Cardiac muscle cell (in vitro differentiated cells and primary cell): Measurements from ENCODE around the gene HMGN4. TPM values are rescaled to one million over a fixed set of nuclear protein-coding genes. Genes with fewer than 3 reads are reported as not detected.
A peak's percentile ranks its signal among the peaks of the same experiment; 100 is the strongest.
"Not testable (repeated sequence)": the region's sequence is repeated elsewhere in the genome, so short reads cannot be mapped to it uniquely, and the experiment has no call there.

Experiments
- DNase-seq, 2 donors: peaks; one replicate each; pipeline versions ENCODE4 v3.0.0 to v3.0.0-alpha.2; 2010 to 2017; ENCODE audit warnings: low read depth in 1 of 2, low spot score in 1 of 2
- H3K27ac ChIP-seq: fragments of 200-600 bp; sonication (generic); 2 replicates; pipeline ENCODE4 v1.5.1; 2016
- H3K27me3 ChIP-seq: fragments of 200-600 bp; sonication (generic); 2 replicates; pipeline ENCODE4 v1.6.0; 2016; ENCODE audit warnings: control low read depth
- H3K36me3 ChIP-seq: fragments of 200-600 bp; sonication (generic); 2 replicates; pipeline ENCODE4 v1.5.1; 2016; ENCODE audit warnings: control low read depth
- H3K4me1 ChIP-seq: fragments of 200-600 bp; sonication (generic); 2 replicates; pipeline ENCODE4 v1.8.1; 2017; ENCODE audit warnings: low read depth, mild to moderate bottlenecking, mixed run types
- H3K4me3 ChIP-seq: fragments of 200-600 bp; sonication (generic); 2 replicates; pipeline ENCODE4 v1.5.1; 2016; ENCODE audit warnings: mild to moderate bottlenecking
- H3K9me3 ChIP-seq: fragments of 200-600 bp; sonication (generic); 2 replicates; pipeline ENCODE4 v1.5.1; 2017; ENCODE audit warnings: low read depth, mild to moderate bottlenecking, control low read depth
- polyA plus RNA-seq: library from polyadenylated mRNA; unstranded; fragments of >200 nt; fragmentation: Nextera tagmentation; extraction: Ambion mirVana; gene quantifications from 2 replicates; pipeline ENCODE4 v1.2.1, GENCODE V29; 2016
- total RNA-seq: library from RNA; depleted of rRNA; stranded (reverse); fragments of >200 nt; gene quantifications from 2 replicates; pipeline ENCODE4 v1.2.3, GENCODE V29; 2016
- TF ChIP-seq, protein P1 (sequence below): IDR thresholded peaks from 2 replicates; pipeline ENCODE4 v1.5.1; 2012; ENCODE audit warnings: low read depth, mild to moderate bottlenecking, low read length

HMGN4 gene
- total and polyA plus RNA-seq, 2 experiments from 2014 or later = 54.7 to 57.1 TPM

DNA sequence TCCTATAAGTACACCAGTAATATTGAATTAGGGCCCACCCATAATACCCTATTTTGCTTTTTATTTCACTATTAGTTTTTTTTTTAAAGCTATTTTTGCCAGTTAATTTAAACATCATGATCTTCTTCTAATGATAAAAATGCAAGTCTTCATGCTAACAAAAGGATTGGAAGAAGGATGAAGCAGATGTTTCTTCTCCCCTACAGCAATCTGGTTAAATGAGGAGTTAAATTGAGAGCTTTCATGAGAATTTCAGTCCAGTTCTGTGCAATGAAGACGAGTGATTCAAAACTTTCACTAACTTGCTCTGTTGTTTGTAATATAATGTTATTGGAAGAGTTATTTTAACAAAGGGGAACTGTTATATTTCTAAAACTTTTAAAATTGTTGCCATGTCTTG lies 3.4 kb downstream of the HMGN4 start:
- Histone ChIP-seq H3K36me3 (peaks cover 11% of the 10 kb centered on the region), H3K4me1 (peaks cover 2% of the 10 kb centered on the region), H3K27ac (no peak overlapping the region), H3K4me3 (no peak overlapping the region), H3K27me3 (no peaks in the 10 kb centered on the region), H3K9me3 (no peaks in the 10 kb centered on the region)
- DNase-seq = no peak
- TF ChIP-seq, protein P1, sequence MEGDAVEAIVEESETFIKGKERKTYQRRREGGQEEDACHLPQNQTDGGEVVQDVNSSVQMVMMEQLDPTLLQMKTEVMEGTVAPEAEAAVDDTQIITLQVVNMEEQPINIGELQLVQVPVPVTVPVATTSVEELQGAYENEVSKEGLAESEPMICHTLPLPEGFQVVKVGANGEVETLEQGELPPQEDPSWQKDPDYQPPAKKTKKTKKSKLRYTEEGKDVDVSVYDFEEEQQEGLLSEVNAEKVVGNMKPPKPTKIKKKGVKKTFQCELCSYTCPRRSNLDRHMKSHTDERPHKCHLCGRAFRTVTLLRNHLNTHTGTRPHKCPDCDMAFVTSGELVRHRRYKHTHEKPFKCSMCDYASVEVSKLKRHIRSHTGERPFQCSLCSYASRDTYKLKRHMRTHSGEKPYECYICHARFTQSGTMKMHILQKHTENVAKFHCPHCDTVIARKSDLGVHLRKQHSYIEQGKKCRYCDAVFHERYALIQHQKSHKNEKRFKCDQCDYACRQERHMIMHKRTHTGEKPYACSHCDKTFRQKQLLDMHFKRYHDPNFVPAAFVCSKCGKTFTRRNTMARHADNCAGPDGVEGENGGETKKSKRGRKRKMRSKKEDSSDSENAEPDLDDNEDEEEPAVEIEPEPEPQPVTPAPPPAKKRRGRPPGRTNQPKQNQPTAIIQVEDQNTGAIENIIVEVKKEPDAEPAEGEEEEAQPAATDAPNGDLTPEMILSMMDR = no peak

GRCh38 chr6:26543953-26544352 lies 5.8 kb downstream of the HMGN4 start:
- Histone ChIP-seq H3K36me3 (peaks cover 11% of the 10 kb centered on the region), H3K4me3 (no peak overlapping the region), H3K9me3 (no peaks in the 10 kb centered on the region), H3K27ac (no peak overlapping the region), H3K4me1 (no peaks in the 10 kb centered on the region), H3K27me3 (no peaks in the 10 kb centered on the region)
- TF ChIP-seq, protein P1 = peak; percentile 47
- peak in 1 of 2 donors; percentile 50 for DNase-seq

DNA sequence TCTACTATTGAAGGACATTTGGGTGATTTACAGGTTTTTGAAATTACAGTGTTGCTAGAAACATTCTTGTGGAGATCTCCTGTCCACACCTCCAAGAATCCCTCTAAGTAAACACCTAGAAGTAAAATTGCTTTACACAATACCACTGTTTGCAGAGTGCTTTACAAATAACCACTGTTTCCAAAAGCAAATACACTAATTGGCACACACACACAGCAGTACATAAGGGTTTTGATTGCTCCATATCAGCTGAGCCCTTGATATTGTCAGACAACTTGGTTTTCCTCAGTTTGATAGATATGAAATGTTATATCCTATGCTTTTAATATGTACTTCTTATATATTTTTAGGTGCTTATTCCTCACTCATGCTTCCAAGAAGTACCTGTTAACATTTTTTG lies 6.3 kb downstream of the HMGN4 start:
- no peak overlapping the region for H3K27ac ChIP-seq
- H3K36me3 ChIP-seq = peaks cover 11% of the 10 kb centered on the region
- no peaks in the 10 kb centered on the region for H3K27me3 ChIP-seq
- H3K4me1 ChIP-seq = no peaks in the 10 kb centered on the region
- no peaks in the 10 kb centered on the region for H3K9me3 ChIP-seq
- H3K4me3 ChIP-seq = no peak overlapping the region
- no peak for DNase-seq
- TF ChIP-seq, protein P1 = no peak

GRCh38 chr6:26545627-26546026 lies 7.5 kb downstream of the HMGN4 start:
- Histone ChIP-seq H3K9me3 (no peaks in the 10 kb centered on the region), H3K27me3 (no peaks in the 10 kb centered on the region), H3K27ac (no peak overlapping the region), H3K4me1 (no peaks in the 10 kb centered on the region), H3K36me3 (peaks cover 11% of the 10 kb centered on the region), H3K4me3 (no peak overlapping the region)
- DNase-seq = no peak
- TF ChIP-seq, protein P1 = no peak

- H3K27me3 ChIP-seq, H3K27ac ChIP-seq, H3K9me3 ChIP-seq, DNase-seq, H3K4me1 ChIP-seq, H3K4me3 ChIP-seq: not testable (repeated sequence)
- H3K36me3 ChIP-seq = peaks cover 11% of the 10 kb centered on the region
These were observed 9.2 kb downstream of the HMGN4 start for GRCh38 chr6:26547363-26547762.

GRCh38 chr6:26550250-26550993 lies 12.3 kb downstream of the HMGN4 start:
- peaks cover 9% of the 10 kb centered on the region for H3K36me3 ChIP-seq
- peak overlapping the region; percentile 17 for H3K4me3 ChIP-seq
- no peaks in the 10 kb centered on the region for H3K4me1 ChIP-seq
- no peak overlapping the region for H3K27ac ChIP-seq
- TF ChIP-seq, protein P1 = no peak
- peak; percentile 70 to 74 for DNase-seq
- H3K27me3 ChIP-seq = no peaks in the 10 kb centered on the region
- H3K9me3 ChIP-seq = no peaks in the 10 kb centered on the region
